ENCODE measurements around the gene MAP3K1. TPM values are rescaled to one million over a fixed set of nuclear protein-coding genes. Genes with fewer than 3 reads are reported as not detected.

Gene MAP3K1
- total and polyA plus RNA-seq, 2 experiments from 2014 or later, result 9.5 to 14.4 TPM

DNA sequence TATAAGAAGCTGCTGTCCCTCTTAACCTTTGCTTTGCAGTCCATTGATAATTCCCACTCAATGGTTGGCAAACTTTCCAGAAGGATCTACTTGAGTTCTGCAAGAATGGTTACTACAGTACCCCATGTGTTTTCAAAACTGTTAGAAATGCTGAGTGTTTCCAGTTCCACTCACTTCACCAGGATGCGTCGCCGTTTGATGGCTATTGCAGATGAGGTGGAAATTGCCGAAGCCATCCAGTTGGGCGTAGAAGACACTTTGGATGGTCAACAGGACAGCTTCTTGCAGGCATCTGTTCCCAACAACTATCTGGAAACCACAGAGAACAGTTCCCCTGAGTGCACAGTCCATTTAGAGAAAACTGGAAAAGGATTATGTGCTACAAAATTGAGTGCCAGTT, 66.2 kb downstream of the MAP3K1 start (continued):
- no peak for TF ChIP-seq ZNF462 (CRISPR knock-in tag; IDR thresholded peaks at IDR 0.05)
- no peak for TF ChIP-seq NANOG (IDR thresholded peaks at IDR 0.05; ENCODE audit: borderline replicate concordance)

DNA sequence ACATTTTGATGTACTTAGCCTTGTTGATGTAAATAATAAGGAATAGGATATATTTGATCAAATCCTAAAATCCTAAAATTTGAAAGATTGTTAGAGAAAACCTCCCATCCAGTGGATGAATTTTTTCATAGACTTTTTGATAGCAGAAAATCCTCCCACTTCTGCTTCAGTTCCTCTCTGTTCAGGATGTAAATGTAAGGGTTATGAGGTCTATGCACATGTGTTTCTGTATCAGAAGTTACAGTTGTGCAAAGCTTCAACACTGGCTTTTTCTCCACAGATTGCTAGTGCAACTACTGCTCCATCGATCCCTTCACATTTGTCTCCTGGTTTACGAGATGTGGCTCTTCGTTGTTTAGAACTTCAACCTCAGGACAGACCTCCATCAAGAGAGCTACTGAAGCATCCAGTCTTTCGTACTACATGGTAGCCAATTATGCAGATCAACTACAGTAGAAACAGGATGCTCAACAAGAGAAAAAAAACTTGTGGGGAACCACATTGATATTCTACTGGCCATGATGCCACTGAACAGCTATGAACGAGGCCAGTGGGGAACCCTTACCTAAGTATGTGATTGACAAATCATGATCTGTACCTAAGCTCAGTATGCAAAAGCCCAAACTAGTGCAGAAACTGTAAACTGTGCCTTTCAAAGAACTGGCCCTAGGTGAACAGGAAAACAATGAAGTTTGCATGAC, 78.1 kb downstream of the MAP3K1 start:
- Mint-ChIP-seq H3K36me3 (ENCODE audit: low read depth) (peaks cover 35% of the 10 kb centered on the region; the same call in 2 of the 3 replicates), H3K27ac (no peak overlapping the region), H3K4me1 (no peaks in the 10 kb centered on the region), H3K4me3 (no peak overlapping the region), H3K27me3 (ENCODE audit: insufficient read depth, low read depth, poor library complexity) (no peaks in the 10 kb centered on the region), H3K9me3 (no peaks in the 10 kb centered on the region; the same call in 2 of the 3 replicates)
- Histone ChIP-seq H3K79me2 (replicated peaks; ENCODE audit: insufficient read depth) (no peaks in the 10 kb centered on the region), H3K9me2 (ENCODE audit: insufficient read depth) (no peaks in the 10 kb centered on the region), H3K4me1 (ENCODE audit: insufficient read depth) (no peaks in the 10 kb centered on the region), H4K20me1 (replicated peaks; ENCODE audit: insufficient read depth) (no peaks in the 10 kb centered on the region; the same call in 1 of the 2 replicates), H3F3A (replicated peaks; ENCODE audit: low read depth) (no peaks in the 10 kb centered on the region), H3K4me3 (no peak overlapping the region), H3K36me3 (ENCODE audit: insufficient read depth) (0 out of 2 replicates have a peak, but pooled peaks cover under 1% of the 10 kb centered on the region), H2AFZ (no peak overlapping the region), H3K27ac (ENCODE audit: low read depth) (no peak overlapping the region), H3K4me2 (no peak overlapping the region), H3K27me3 (ENCODE audit: insufficient read depth) (no peaks in the 10 kb centered on the region)
- DNase-seq (ENCODE audit: low spot score) (no peak), ATAC-seq (no peak)
- TF ChIP-seq EZH2 (IDR thresholded peaks at IDR 0.05; ENCODE audit: low read depth, unreplicated experiment) (no peak), ETS1 (IDR thresholded peaks at IDR 0.05) (no peak), ZNF114 (CRISPR knock-in tag; IDR thresholded peaks at IDR 0.05) (no peak), REST (IDR thresholded peaks at IDR 0.05; ENCODE audit: unreplicated experiment) (no peak), JUNB (IDR thresholded peaks at IDR 0.05; ENCODE audit: unreplicated experiment) (no peak), STAT1 (IDR thresholded peaks at IDR 0.05; ENCODE audit: unreplicated experiment) (no peak), CREB1 (CRISPR knock-in tag; IDR thresholded peaks at IDR 0.05; ENCODE audit: low read depth) (no peak)

All from GM23338 (cell line).